ENCODE results near the gene ATP1B3.

- TF ChIP-seq, protein P1, sequence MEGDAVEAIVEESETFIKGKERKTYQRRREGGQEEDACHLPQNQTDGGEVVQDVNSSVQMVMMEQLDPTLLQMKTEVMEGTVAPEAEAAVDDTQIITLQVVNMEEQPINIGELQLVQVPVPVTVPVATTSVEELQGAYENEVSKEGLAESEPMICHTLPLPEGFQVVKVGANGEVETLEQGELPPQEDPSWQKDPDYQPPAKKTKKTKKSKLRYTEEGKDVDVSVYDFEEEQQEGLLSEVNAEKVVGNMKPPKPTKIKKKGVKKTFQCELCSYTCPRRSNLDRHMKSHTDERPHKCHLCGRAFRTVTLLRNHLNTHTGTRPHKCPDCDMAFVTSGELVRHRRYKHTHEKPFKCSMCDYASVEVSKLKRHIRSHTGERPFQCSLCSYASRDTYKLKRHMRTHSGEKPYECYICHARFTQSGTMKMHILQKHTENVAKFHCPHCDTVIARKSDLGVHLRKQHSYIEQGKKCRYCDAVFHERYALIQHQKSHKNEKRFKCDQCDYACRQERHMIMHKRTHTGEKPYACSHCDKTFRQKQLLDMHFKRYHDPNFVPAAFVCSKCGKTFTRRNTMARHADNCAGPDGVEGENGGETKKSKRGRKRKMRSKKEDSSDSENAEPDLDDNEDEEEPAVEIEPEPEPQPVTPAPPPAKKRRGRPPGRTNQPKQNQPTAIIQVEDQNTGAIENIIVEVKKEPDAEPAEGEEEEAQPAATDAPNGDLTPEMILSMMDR (IDR thresholded peaks at IDR 0.05): no peak
- TF ChIP-seq POLR2AphosphoS5 (IDR thresholded peaks at IDR 0.05) (no peak), POLR2A (IDR thresholded peaks at IDR 0.05) (no peak)
These were observed 44.3 kb downstream of the ATP1B3 start for GRCh38 chr3:141920701-141921100.
